Activated T-helper 1 cell treated with anti-CD3 and anti-CD28 coated beads, Interleukin-2, amount 50 U/mL, for 16 hours (primary cell): ENCODE measurements around the gene MIF.
"Not testable (repeated sequence)": the region's sequence is repeated elsewhere in the genome, so short reads cannot be mapped to it uniquely, and the experiment has no call there.

Experiments used
- DNase-seq, 2 donors: peaks; one replicate each; pipeline ENCODE4 v3.0.0-alpha.2; 2020; ENCODE audit warnings: low read depth in 1 of 2, low spot score in 1 of 2

The MIF gene

GRCh38 chr22:23938328-23939016 lies 44.3 kb downstream of the MIF start:
- DNase-seq = no peak

GRCh38 chr22:23939017-23939357 lies 44.8 kb downstream of the MIF start:
- no peak for DNase-seq

GRCh38 chr22:23940166-23940565 lies 46.0 kb downstream of the MIF start:
- DNase-seq = not testable (repeated sequence)
